Activated T-cell treated with anti-CD3 and anti-CD28 coated beads for 48 hours (primary cell): Measurements from ENCODE around the gene VWF.
A peak's percentile ranks its signal among the peaks of the same experiment; 100 is the strongest.
"Not testable (repeated sequence)": the region's sequence is repeated elsewhere in the genome, so short reads cannot be mapped to it uniquely, and the experiment has no call there.

Experiments
- DNase-seq: peaks from one replicate; pipeline ENCODE4 v3.0.0-alpha.2; 2020; ENCODE audit warnings: low read depth

The VWF gene

GRCh38 chr12:6124411-6125309, at the start of gene VWF:
Gene VWF, minus strand, starts transcription at chr12:6124670. Its CDS starts 1,474 bp downstream, at chr12:6123196.
- DNase-seq: no peak

GRCh38 chr12:6172862-6173261, 48.4 kb upstream of the VWF start:
- no peak for DNase-seq

- DNase-seq: no peak
These were observed 47.6 kb upstream of the VWF start for GRCh38 chr12:6172086-6172485.

- DNase-seq: no peak
These were observed 47.0 kb upstream of the VWF start for GRCh38 chr12:6171409-6172015.

GRCh38 chr12:6167327-6168280, 43.1 kb upstream of the VWF start:
- peak; percentile 63 for DNase-seq

- no peak for DNase-seq
These were observed 42.3 kb upstream of the VWF start for GRCh38 chr12:6166808-6167207.

- DNase-seq: no peak
These were observed 40.9 kb upstream of the VWF start for GRCh38 chr12:6165395-6165794.

- no peak for DNase-seq
These were observed 39.1 kb upstream of the VWF start for GRCh38 chr12:6163416-6164060.

GRCh38 chr12:6161124-6161882, 36.8 kb upstream of the VWF start:
- no peak for DNase-seq

- not testable (repeated sequence) for DNase-seq
These were observed 35.7 kb upstream of the VWF start for GRCh38 chr12:6160049-6160649.

GRCh38 chr12:6159166-6160011, 34.9 kb upstream of the VWF start:
- not testable (repeated sequence) for DNase-seq

- DNase-seq: no peak
These were observed 34.3 kb upstream of the VWF start for GRCh38 chr12:6158749-6159148.

- DNase-seq: no peak
These were observed 33.8 kb upstream of the VWF start for GRCh38 chr12:6158255-6158654.

- DNase-seq: no peak
These were observed 33.0 kb upstream of the VWF start for GRCh38 chr12:6157482-6157881.

- DNase-seq: no peak
These were observed 30.4 kb upstream of the VWF start for GRCh38 chr12:6154730-6155459.

- not testable (repeated sequence) for DNase-seq
These were observed 24.3 kb upstream of the VWF start for GRCh38 chr12:6148722-6149121.

- DNase-seq: no peak
These were observed 23.6 kb upstream of the VWF start for GRCh38 chr12:6148061-6148460.

- no peak for DNase-seq
These were observed 22.5 kb upstream of the VWF start for GRCh38 chr12:6146951-6147350.

GRCh38 chr12:6146509-6146908, 22.0 kb upstream of the VWF start:
- no peak for DNase-seq
